ENCODE measurements around the gene MTF2. TPM values are rescaled to one million over a fixed set of nuclear protein-coding genes. Genes with fewer than 3 reads are reported as not detected.
"Not testable (repeated sequence)": the region's sequence is repeated elsewhere in the genome, so short reads cannot be mapped to it uniquely, and the experiment has no call there.

The MTF2 gene
- 100 to 1,000 TPM in 1 of 2 donors, 10 to 100 TPM in 1; 85.0 to 103 TPM for total RNA-seq
- 59.7 TPM for polyA plus RNA-seq (2013, experiment 1 of 2)
- polyA plus RNA-seq (2013, experiment 2 of 2), result 59.7 TPM
- long read RNA-seq, experiment 1, partial matches to known transcripts, result 2 of 41 reads
- long read RNA-seq, experiment 1, other reads (novel, unspliced or antisense), result 38 of 41 reads
- long read RNA-seq, experiment 2, full-length matches to known transcripts, result 94 of 156 reads
- long read RNA-seq, experiment 2, partial matches to known transcripts, result 24 of 156 reads
- long read RNA-seq, experiment 2, other reads (novel, unspliced or antisense), result 38 of 156 reads
- long read RNA-seq, experiment 3, full-length matches to known transcripts, result 38 of 203 reads
- long read RNA-seq, experiment 3, partial matches to known transcripts, result 116 of 203 reads
- long read RNA-seq, experiment 3, other reads (novel, unspliced or antisense), result 49 of 203 reads
- long read RNA-seq, experiment 4, full-length matches to known transcripts, result 45 of 200 reads
- long read RNA-seq, experiment 4, partial matches to known transcripts, result 127 of 200 reads
- long read RNA-seq, experiment 4, other reads (novel, unspliced or antisense), result 28 of 200 reads

DNA sequence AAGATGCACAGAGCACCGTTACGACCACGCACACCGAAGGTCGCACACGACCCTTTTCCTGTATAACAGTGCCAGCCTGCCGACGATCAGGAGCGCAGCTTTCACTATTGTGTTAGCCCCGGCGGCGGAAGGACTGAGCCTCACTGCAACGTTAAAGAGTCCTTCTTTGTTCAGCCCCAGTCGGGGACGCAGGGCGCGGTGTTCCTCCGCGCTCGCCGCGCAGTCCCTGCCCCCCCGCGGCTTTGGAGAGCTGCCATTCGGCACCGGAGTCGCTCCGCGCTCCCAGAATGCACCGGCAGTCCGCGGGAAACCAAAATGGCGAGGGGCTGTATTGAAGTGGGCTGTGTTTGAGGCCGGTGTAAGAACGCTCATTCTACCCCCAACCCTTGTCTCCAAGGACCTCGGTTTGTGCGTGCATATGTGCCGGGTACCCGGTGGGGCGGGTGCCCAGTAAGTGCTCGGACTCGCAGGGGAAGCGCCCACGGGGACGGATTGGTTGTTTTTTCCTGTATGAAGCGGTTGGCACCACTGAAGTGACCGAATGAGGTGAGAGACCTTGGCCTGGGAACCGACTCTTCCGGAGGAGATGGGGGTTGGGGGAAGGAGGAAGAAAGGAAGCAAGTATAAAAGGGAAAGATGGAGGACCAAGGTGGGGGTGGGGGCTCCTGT lies at the start of gene MTF2:
Gene MTF2 (plus strand): TSS at position 298 of the 669 bp plus-strand sequence. CDS start 244 bp downstream, at position 542.
- Histone ChIP-seq H3K4me1 (ENCODE audit: control insufficient read depth, insufficient read depth, low read length) (peaks cover 4% of the 10 kb centered on the region), H3K9me3 (ENCODE audit: control insufficient read depth, low read length) (peaks cover 15% of the 10 kb centered on the region), H3K27ac (ENCODE audit: low read depth, low read length) (peak within 1 kb of the TSS; percentile 88), H3K36me3 (ENCODE audit: control insufficient read depth, insufficient read depth, low read length) (peaks cover 22% of the 10 kb centered on the region), H3K9ac (ENCODE audit: extremely low read depth, low read length, poor library complexity, severe bottlenecking) (peak within 1 kb of the TSS; percentile 98), H3K27me3 (ENCODE audit: control insufficient read depth, insufficient read depth, low read length, poor library complexity, severe bottlenecking) (no peaks in the 10 kb centered on the region), H3K4me3 (ENCODE audit: low read length) (peak within 1 kb of the TSS; percentile 95)
- Mint-ChIP-seq H3K4me1 (peaks cover 12% of the 10 kb centered on the region), H3K27ac (peak within 1 kb of the TSS; percentile 99), H3K36me3 (ENCODE audit: low read depth) (peaks cover 25% of the 10 kb centered on the region), H3K4me3 (peak within 1 kb of the TSS; percentile 100), H3K9me3 (peaks cover 16% of the 10 kb centered on the region), H3K27me3 (ENCODE audit: insufficient read depth) (no peaks in the 10 kb centered on the region)
- 0% methylated on average over 17 to 49 of the region's 49 CpGs for WGBS, 2 experiments (ENCODE audit: insufficient coverage in 1 of 2, insufficient read length in 1 of 2)
- peak; percentile 98 for DNase-seq
- TF ChIP-seq, protein P1, sequence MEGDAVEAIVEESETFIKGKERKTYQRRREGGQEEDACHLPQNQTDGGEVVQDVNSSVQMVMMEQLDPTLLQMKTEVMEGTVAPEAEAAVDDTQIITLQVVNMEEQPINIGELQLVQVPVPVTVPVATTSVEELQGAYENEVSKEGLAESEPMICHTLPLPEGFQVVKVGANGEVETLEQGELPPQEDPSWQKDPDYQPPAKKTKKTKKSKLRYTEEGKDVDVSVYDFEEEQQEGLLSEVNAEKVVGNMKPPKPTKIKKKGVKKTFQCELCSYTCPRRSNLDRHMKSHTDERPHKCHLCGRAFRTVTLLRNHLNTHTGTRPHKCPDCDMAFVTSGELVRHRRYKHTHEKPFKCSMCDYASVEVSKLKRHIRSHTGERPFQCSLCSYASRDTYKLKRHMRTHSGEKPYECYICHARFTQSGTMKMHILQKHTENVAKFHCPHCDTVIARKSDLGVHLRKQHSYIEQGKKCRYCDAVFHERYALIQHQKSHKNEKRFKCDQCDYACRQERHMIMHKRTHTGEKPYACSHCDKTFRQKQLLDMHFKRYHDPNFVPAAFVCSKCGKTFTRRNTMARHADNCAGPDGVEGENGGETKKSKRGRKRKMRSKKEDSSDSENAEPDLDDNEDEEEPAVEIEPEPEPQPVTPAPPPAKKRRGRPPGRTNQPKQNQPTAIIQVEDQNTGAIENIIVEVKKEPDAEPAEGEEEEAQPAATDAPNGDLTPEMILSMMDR (conservative IDR thresholded peaks at IDR 0.05), result no peak

DNA sequence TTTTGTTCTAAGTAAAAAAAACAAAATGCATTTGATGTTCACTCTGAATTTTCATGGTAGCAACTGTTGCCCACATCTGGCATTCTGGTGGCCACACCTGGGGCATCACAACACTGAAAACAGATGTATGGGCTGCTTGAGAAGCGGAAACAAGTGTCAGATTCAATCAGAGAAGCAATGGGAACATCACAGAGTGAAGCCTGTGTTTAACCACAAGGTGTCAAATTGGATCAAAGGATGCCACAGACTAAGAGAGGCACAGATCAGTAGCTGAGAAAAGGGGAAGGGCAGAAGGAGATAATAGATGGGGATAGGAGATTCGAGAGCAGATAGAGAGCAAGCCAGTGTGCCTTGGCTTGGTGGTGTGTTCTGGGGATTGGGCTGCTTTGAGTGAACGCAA lies 49.8 kb upstream of the MTF2 start:
- H3K4me1 Mint-ChIP-seq, result peaks cover 5% of the 10 kb centered on the region
- H3K9me3 ChIP-seq (ENCODE audit: control insufficient read depth, low read length), result no peaks in the 10 kb centered on the region
- no peak overlapping the region for H3K9ac ChIP-seq (ENCODE audit: extremely low read depth, low read length, poor library complexity, severe bottlenecking)
- WGBS, 2 experiments (ENCODE audit: insufficient coverage in 1 of 2, insufficient read length in 1 of 2), result 71 to 75% methylated on average over 2 to 3 of the region's 3 CpGs
- H3K27me3 Mint-ChIP-seq (ENCODE audit: insufficient read depth), result peaks cover 7% of the 10 kb centered on the region
- no peak overlapping the region for H3K4me3 ChIP-seq (ENCODE audit: low read length)
- H3K36me3 ChIP-seq (ENCODE audit: control insufficient read depth, insufficient read depth, low read length), result no peaks in the 10 kb centered on the region
- H3K9me3 Mint-ChIP-seq, result no peaks in the 10 kb centered on the region
- H3K27me3 ChIP-seq (ENCODE audit: control insufficient read depth, insufficient read depth, low read length, poor library complexity, severe bottlenecking), result peaks cover 21% of the 10 kb centered on the region
- no peaks in the 10 kb centered on the region for H3K4me1 ChIP-seq (ENCODE audit: control insufficient read depth, insufficient read depth, low read length)
- no peak overlapping the region for H3K4me3 Mint-ChIP-seq
- no peak overlapping the region for H3K27ac ChIP-seq (ENCODE audit: low read depth, low read length)
- DNase-seq, result no peak
- no peak overlapping the region for H3K27ac Mint-ChIP-seq
- no peaks in the 10 kb centered on the region for H3K36me3 Mint-ChIP-seq (ENCODE audit: low read depth)
- TF ChIP-seq, protein P1 (conservative IDR thresholded peaks at IDR 0.05), result peak; percentile 27

DNA sequence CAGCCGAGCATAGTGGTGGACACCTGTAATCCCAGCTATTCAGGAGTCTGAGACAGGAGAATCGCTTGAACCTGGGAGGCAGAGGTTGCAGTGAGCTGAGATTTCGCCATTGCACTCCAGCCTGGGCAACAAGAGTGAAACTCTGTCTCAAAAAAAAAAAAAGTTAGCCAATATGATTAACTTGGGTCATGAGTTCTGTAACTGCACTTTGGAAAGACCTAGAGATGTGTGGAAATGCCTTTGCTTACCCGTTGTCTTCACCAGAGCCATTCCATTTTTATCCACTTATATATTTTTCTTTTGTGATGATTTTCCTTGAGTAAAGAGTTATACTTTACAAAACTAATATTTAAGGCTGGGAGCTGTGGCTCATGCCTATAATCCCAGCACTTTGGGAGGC lies 48.9 kb upstream of the MTF2 start:
- H3K4me1 ChIP-seq (ENCODE audit: control insufficient read depth, insufficient read depth, low read length); H3K9ac ChIP-seq (ENCODE audit: extremely low read depth, low read length, poor library complexity, severe bottlenecking); H3K4me3 ChIP-seq (ENCODE audit: low read length); H3K36me3 Mint-ChIP-seq (ENCODE audit: low read depth); DNase-seq; H3K36me3 ChIP-seq (ENCODE audit: control insufficient read depth, insufficient read depth, low read length); H3K9me3 ChIP-seq (ENCODE audit: control insufficient read depth, low read length); H3K27ac Mint-ChIP-seq; H3K27ac ChIP-seq (ENCODE audit: low read depth, low read length); H3K4me1 Mint-ChIP-seq; H3K9me3 Mint-ChIP-seq; H3K27me3 Mint-ChIP-seq (ENCODE audit: insufficient read depth); H3K4me3 Mint-ChIP-seq: not testable (repeated sequence)
- 89 to 97% methylated on average over 3 to 4 of the region's 4 CpGs for WGBS, 2 experiments (ENCODE audit: insufficient coverage in 1 of 2, insufficient read length in 1 of 2)
- peaks cover 21% of the 10 kb centered on the region for H3K27me3 ChIP-seq (ENCODE audit: control insufficient read depth, insufficient read depth, low read length, poor library complexity, severe bottlenecking)

Data from endodermal cell (in vitro differentiated cells).